ENCODE measurements around the gene COG5. TPM values are rescaled to one million over a fixed set of nuclear protein-coding genes. Genes with fewer than 3 reads are reported as not detected.

COG5 gene
- total RNA-seq, 2 experiments from 2014 or later, result 37.6 to 40.3 TPM

DNA sequence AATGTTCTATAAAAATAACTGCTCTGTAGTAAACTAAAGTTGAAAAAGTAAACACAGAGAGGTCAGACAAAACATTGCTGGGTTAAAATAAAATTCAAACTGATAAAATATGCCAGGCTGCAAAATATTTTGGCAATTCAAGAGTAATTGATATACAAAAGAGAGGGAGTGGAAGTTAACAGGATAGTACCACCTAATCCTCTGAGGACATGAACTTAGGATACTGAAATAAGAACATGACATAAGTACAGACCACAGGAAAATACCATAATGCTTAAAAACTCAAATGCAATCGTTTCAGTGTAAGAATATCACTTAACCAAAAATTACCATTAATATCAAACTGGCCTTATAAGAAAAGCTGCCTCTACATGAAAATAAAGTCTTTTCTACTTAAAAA is 131.5 kb downstream of the COG5 start:
- Mint-ChIP-seq H3K9me3 (no peaks in the 10 kb centered on the region), H3K4me1 (ENCODE audit: low read depth) (peaks cover 3% of the 10 kb centered on the region), H3K36me3 (ENCODE audit: low read depth) (peaks cover 23% of the 10 kb centered on the region), H3K27me3 (no peaks in the 10 kb centered on the region), H3K4me3 (no peak overlapping the region), H3K27ac (no peak overlapping the region)
- CTCF ChIA-PET, result no interaction called here
- POLR2A ChIA-PET, result no interaction called here
- no peak for DNase-seq
- TF ChIP-seq CTCF (IDR thresholded peaks at IDR 0.05), result no peak
- intact Hi-C loops (cut with micrococcal nuclease), result no loop called here
- ATAC-seq, result no peak

DNA sequence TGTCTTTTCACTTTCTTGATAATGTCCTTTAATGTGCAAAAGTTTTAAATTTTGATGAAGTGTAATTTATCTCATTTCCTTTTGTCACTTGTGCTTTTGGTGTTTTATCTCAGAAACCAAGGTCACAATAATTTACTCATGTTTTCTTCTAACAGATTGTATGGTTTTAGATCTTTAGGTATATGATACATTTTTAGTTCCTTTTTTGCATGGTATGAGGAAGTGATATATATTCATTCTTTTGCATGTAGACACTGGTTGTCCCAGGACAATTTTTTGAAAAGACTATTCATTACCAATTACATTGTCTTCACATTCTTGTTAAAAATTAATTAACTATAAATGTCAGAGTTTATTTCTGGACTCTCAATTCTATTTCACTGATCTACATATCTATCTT is 133.7 kb downstream of the COG5 start:
- Mint-ChIP-seq H3K4me1 (ENCODE audit: low read depth) (peaks cover 3% of the 10 kb centered on the region), H3K36me3 (ENCODE audit: low read depth) (peaks cover 15% of the 10 kb centered on the region), H3K4me3 (no peak overlapping the region), H3K9me3 (no peaks in the 10 kb centered on the region), H3K27ac (no peak overlapping the region), H3K27me3 (no peaks in the 10 kb centered on the region)
- POLR2A ChIA-PET, result no interaction called here
- DNase-seq (no peak), ATAC-seq (no peak)
- TF ChIP-seq CTCF (IDR thresholded peaks at IDR 0.05), result no peak
- CTCF ChIA-PET, result no interaction called here
- intact Hi-C loops (cut with micrococcal nuclease), result no loop called here

GRCh38 chr7:107428642-107429041 is 135.1 kb downstream of the COG5 start:
- intact Hi-C loops (cut with micrococcal nuclease), result no loop called here
- no peaks in the 10 kb centered on the region for H3K27me3 Mint-ChIP-seq
- CTCF ChIA-PET, result interaction anchor here (1.3 kb wide), 1 partner anchor 67 kb away, joined by 3 read pairs; no protein-coding TSS in a partner anchor
- ATAC-seq (no peak), DNase-seq (no peak)
- POLR2A ChIA-PET, result no interaction called here
- H3K9me3 Mint-ChIP-seq, result no peaks in the 10 kb centered on the region
- no peak for TF ChIP-seq CTCF (IDR thresholded peaks at IDR 0.05)
- no peak overlapping the region for H3K4me3 Mint-ChIP-seq
- H3K4me1 Mint-ChIP-seq (ENCODE audit: low read depth), result peaks cover 3% of the 10 kb centered on the region
- H3K27ac Mint-ChIP-seq, result no peak overlapping the region
- peaks cover 8% of the 10 kb centered on the region for H3K36me3 Mint-ChIP-seq (ENCODE audit: low read depth)

GRCh38 chr7:107427462-107427861 is 136.3 kb downstream of the COG5 start:
- no peaks in the 10 kb centered on the region for H3K27me3 Mint-ChIP-seq
- peaks cover 3% of the 10 kb centered on the region for H3K4me1 Mint-ChIP-seq (ENCODE audit: low read depth)
- POLR2A ChIA-PET, result interaction anchor here (0.9 kb wide), 1 partner anchor 228 kb away, joined by 3 read pairs; no protein-coding TSS in a partner anchor
- H3K27ac Mint-ChIP-seq, result no peak overlapping the region
- intact Hi-C loops (cut with micrococcal nuclease), result no loop called here
- DNase-seq, result no peak
- no peak overlapping the region for H3K4me3 Mint-ChIP-seq
- H3K36me3 Mint-ChIP-seq (ENCODE audit: low read depth), result peaks cover 4% of the 10 kb centered on the region
- CTCF ChIA-PET, result no interaction called here
- no peak for TF ChIP-seq CTCF (IDR thresholded peaks at IDR 0.05)
- no peaks in the 10 kb centered on the region for H3K9me3 Mint-ChIP-seq
- ATAC-seq, result no peak

GRCh38 chr7:107414198-107414597 is 149.5 kb downstream of the COG5 start:
- Mint-ChIP-seq H3K4me3 (no peak overlapping the region), H3K27ac (no peak overlapping the region), H3K27me3 (no peaks in the 10 kb centered on the region), H3K4me1 (ENCODE audit: low read depth) (no peaks in the 10 kb centered on the region), H3K9me3 (no peaks in the 10 kb centered on the region), H3K36me3 (ENCODE audit: low read depth) (peaks cover 12% of the 10 kb centered on the region)
- no peak for TF ChIP-seq CTCF (IDR thresholded peaks at IDR 0.05)
- ChIA-PET CTCF (no interaction called here), POLR2A (no interaction called here)
- intact Hi-C loops (cut with micrococcal nuclease), result no loop called here
- ATAC-seq, result no peak
- DNase-seq, result no peak
